ENCODE measurements around the gene NR1H3. TPM values are rescaled to one million over a fixed set of nuclear protein-coding genes. Genes with fewer than 3 reads are reported as not detected.
A peak's percentile ranks its signal among the peaks of the same experiment; 100 is the strongest.
"Not testable (repeated sequence)": the region's sequence is repeated elsewhere in the genome, so short reads cannot be mapped to it uniquely, and the experiment has no call there.

The NR1H3 gene
- total RNA-seq, result 92.4 TPM

GRCh38 chr11:47257517-47258316, at the start of gene NR1H3:
Gene NR1H3 (plus strand): TSS chr11:47257996. CDS start chr11:47259217, 1,221 bp downstream.
- DNase-seq (ENCODE audit: low spot score in 2 of 2), result peak; percentile 24 to 86
- H3K36me3 ChIP-seq, result no peaks in the 10 kb centered on the region
- peak within 1 kb of the TSS; percentile 81 to 83 for H3K27ac ChIP-seq
- H3K9me3 ChIP-seq, result no peaks in the 10 kb centered on the region
- intact Hi-C loops (cut with DNase I), result loop anchor here (1.0 kb wide), 1 partner anchor 98 kb away; no protein-coding TSS in a partner anchor
- H3K4me1 ChIP-seq, result peaks cover 12 to 31% of the 10 kb centered on the region in 2 donors
- no peaks in the 10 kb centered on the region for H3K27me3 ChIP-seq
- TF ChIP-seq CTCF (IDR thresholded peaks at IDR 0.05), result peak; percentile 55 to 80 (median 65)
- H3K4me3 ChIP-seq, result peak within 1 kb of the TSS; percentile 48 to 64

- H3K27me3 ChIP-seq; H3K36me3 ChIP-seq; H3K4me3 ChIP-seq; H3K27ac ChIP-seq; H3K4me1 ChIP-seq; DNase-seq (ENCODE audit: low spot score in 2 of 2); intact Hi-C loops (cut with DNase I); H3K9me3 ChIP-seq: not testable (repeated sequence)
These were observed 49.7 kb upstream of the NR1H3 start for GRCh38 chr11:47208008-47208552.

DNA sequence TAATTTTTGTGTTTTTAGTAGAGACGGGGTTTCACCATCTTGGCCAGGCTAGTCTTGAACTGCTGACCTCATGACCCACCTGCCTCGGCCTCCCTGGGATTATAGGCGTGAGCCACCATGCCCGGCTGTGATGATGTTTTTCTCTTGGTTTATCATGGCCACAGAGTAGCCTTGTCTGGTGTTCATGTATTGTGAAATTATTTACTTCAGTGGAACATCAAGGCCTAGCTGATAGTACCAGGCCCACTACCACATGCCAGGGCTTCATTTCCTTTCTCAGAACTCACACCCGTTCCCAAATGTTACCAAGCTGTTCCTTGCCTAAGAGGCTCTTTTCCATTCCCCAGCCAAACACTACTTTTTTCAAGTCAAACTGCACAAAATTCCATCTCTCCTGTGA, 49.2 kb upstream of the NR1H3 start:
- intact Hi-C loops (cut with DNase I), result no loop called here
- no peak for TF ChIP-seq CTCF (IDR thresholded peaks at IDR 0.05)
- DNase-seq (ENCODE audit: low spot score in 2 of 2), result no peak
- Histone ChIP-seq H3K27ac (no peak overlapping the region), H3K36me3 (no peaks in the 10 kb centered on the region), H3K27me3 (no peaks in the 10 kb centered on the region), H3K4me3 (no peak overlapping the region), H3K4me1 (peaks cover 0 to 11% of the 10 kb centered on the region in 2 donors), H3K9me3 (no peaks in the 10 kb centered on the region)

GRCh38 chr11:47212938-47213337, 44.9 kb upstream of the NR1H3 start:
- TF ChIP-seq CTCF (IDR thresholded peaks at IDR 0.05), result no peak
- Histone ChIP-seq H3K36me3 (peaks cover 0 to 7% of the 10 kb centered on the region in 2 donors), H3K4me3 (no peak overlapping the region), H3K27ac (peak overlapping the region in 1 of 2 donors; percentile 97), H3K9me3 (no peaks in the 10 kb centered on the region), H3K4me1 (peaks cover 3 to 16% of the 10 kb centered on the region in 2 donors), H3K27me3 (no peaks in the 10 kb centered on the region)
- intact Hi-C loops (cut with DNase I), result no loop called here
- DNase-seq (ENCODE audit: low spot score in 2 of 2), result no peak

GRCh38 chr11:47213950-47214565, 43.7 kb upstream of the NR1H3 start:
- TF ChIP-seq CTCF (IDR thresholded peaks at IDR 0.05), result no peak
- intact Hi-C loops (cut with DNase I), result loop anchor here (1.0 to 2.0 kb wide), 4 partner anchors 27 to 277 kb away; partner anchors contain the start of genes ACP2 and CSTPP1
- peak; percentile 80 to 98 for DNase-seq (ENCODE audit: low spot score in 2 of 2)
- Histone ChIP-seq H3K36me3 (peaks cover 3 to 13% of the 10 kb centered on the region in 2 donors), H3K4me1 (peaks cover 7 to 18% of the 10 kb centered on the region in 2 donors), H3K27ac (peak overlapping the region; percentile 95 to 97), H3K4me3 (peak overlapping the region; percentile 61 to 72), H3K27me3 (no peaks in the 10 kb centered on the region), H3K9me3 (no peaks in the 10 kb centered on the region)
